Renal pelvis (tissue), 4 donors: ENCODE measurements around the gene CDK6. TPM values are rescaled to one million over a fixed set of nuclear protein-coding genes. Genes with fewer than 3 reads are reported as not detected.

ENCODE experiments used
- DNase-seq: peaks from one replicate; pipeline ENCODE4 v3.0.0-alpha.2; 2013
- polyA plus RNA-seq, 3 donors: library from polyadenylated mRNA; unstranded; fragments of 120-200 nt; gene quantifications; one replicate each; pipeline ENCODE4 v1.2.1, GENCODE V29; 2013; ENCODE audit not compliant: insufficient read length in 3 of 3

CDK6 gene
- polyA plus RNA-seq, 3 donors, result 40.0 to 41.7 (median 40.3) TPM

- no peak for DNase-seq
These were observed 37.7 kb downstream of the CDK6 start for GRCh38 chr7:92798517-92799249.

- DNase-seq, result no peak
These were observed 38.7 kb downstream of the CDK6 start for GRCh38 chr7:92797693-92798092.

GRCh38 chr7:92797284-92797683, 39.1 kb downstream of the CDK6 start:
- no peak for DNase-seq

GRCh38 chr7:92794831-92795230, 41.5 kb downstream of the CDK6 start:
- DNase-seq, result no peak

- DNase-seq, result no peak
These were observed 42.0 kb downstream of the CDK6 start for GRCh38 chr7:92794391-92794790.

- DNase-seq, result no peak
These were observed 42.6 kb downstream of the CDK6 start for GRCh38 chr7:92793656-92794205.

- DNase-seq, result no peak
These were observed 45.4 kb downstream of the CDK6 start for GRCh38 chr7:92790992-92791391.

- DNase-seq, result no peak
These were observed 47.7 kb downstream of the CDK6 start for GRCh38 chr7:92788559-92789183.

- DNase-seq, result no peak
These were observed 50.5 kb downstream of the CDK6 start for GRCh38 chr7:92785923-92786322.

- no peak for DNase-seq
These were observed 51.4 kb downstream of the CDK6 start for GRCh38 chr7:92784935-92785334.

- DNase-seq, result no peak
These were observed 52.8 kb downstream of the CDK6 start for GRCh38 chr7:92783260-92784201.

GRCh38 chr7:92782855-92783254, 53.5 kb downstream of the CDK6 start:
- DNase-seq, result no peak

- no peak for DNase-seq
These were observed 54.1 kb downstream of the CDK6 start for GRCh38 chr7:92782236-92782635.

GRCh38 chr7:92781117-92781720, 55.2 kb downstream of the CDK6 start:
- peak; percentile 49 for DNase-seq

GRCh38 chr7:92778972-92779371, 57.4 kb downstream of the CDK6 start:
- no peak for DNase-seq

- DNase-seq, result no peak
These were observed 58.4 kb downstream of the CDK6 start for GRCh38 chr7:92777993-92778392.

GRCh38 chr7:92773808-92774207, 62.6 kb downstream of the CDK6 start:
- DNase-seq, result no peak

- DNase-seq, result no peak
These were observed 66.5 kb downstream of the CDK6 start for GRCh38 chr7:92769844-92770243.

GRCh38 chr7:92769394-92769699, 67.0 kb downstream of the CDK6 start:
- DNase-seq, result no peak

GRCh38 chr7:92768501-92769393, 67.6 kb downstream of the CDK6 start:
- no peak for DNase-seq

- DNase-seq, result no peak
These were observed 68.9 kb downstream of the CDK6 start for GRCh38 chr7:92767437-92767836.
